Stomach smooth muscle (tissue), 2 donors: ENCODE measurements around the gene GAD1.

Source experiments
- H3K27ac ChIP-seq: one replicate; pipeline ENCODE4 v1.7.0; 2013; ENCODE audit warnings: mild to moderate bottlenecking, low read length, inconsistent platforms
- H3K27me3 ChIP-seq, 2 donors: one replicate each; pipeline ENCODE4 v1.7.0; 2013; ENCODE audit warnings: low read length in 2 of 2; ENCODE audit not compliant: insufficient read depth in 2 of 2, control insufficient read depth in 1 of 2
- H3K36me3 ChIP-seq, 2 donors: one replicate each; pipeline ENCODE4 v1.7.0; 2013; ENCODE audit warnings: low read length in 2 of 2; ENCODE audit not compliant: control insufficient read depth in 2 of 2, insufficient read depth in 2 of 2
- H3K4me1 ChIP-seq: one replicate; pipeline ENCODE4 v1.7.0; 2013; ENCODE audit warnings: low read length; ENCODE audit not compliant: control insufficient read depth, insufficient read depth
- H3K4me3 ChIP-seq, 2 donors: one replicate each; pipeline ENCODE4 v1.7.0; 2013; ENCODE audit warnings: low read length in 2 of 2
- H3K9ac ChIP-seq, 2 donors: one replicate each; pipeline ENCODE4 v1.7.0; 2013; ENCODE audit warnings: low read length in 2 of 2, mild to moderate bottlenecking in 1 of 2
- H3K9me3 ChIP-seq, 2 donors: one replicate each; pipeline ENCODE4 v1.7.0; 2013; ENCODE audit warnings: low read length in 2 of 2; ENCODE audit not compliant: control insufficient read depth in 2 of 2
- donor health status: healthy.
- donor health status: Pancreatic carcinoma.

The GAD1 gene

DNA sequence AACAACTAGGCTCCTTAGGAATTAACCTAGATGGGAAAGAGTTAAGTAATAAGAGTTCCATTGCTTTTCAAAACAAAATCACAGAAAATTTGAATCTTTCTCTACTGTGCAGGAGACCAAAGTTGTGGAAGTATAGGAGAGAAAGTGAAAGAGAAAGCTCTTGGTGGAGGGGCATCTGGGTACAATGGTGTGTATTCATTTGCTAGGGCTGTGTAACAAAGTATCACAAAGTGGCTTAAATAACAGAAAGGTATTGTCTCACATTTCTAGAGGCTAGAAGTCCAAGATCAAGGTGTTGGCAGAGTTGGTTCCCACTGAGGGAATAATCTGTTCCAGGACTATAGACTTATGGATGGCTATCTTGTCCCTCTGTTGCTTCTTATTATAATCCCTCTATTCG is 61.8 kb downstream of the GAD1 start:
- H3K4me3 ChIP-seq = no peak overlapping the region
- H3K4me1 ChIP-seq = peaks cover 1% of the 10 kb centered on the region
- H3K9ac ChIP-seq = no peak overlapping the region
- H3K27ac ChIP-seq = no peak overlapping the region
- H3K27me3 ChIP-seq = no peaks in the 10 kb centered on the region
- H3K9me3 ChIP-seq = no peaks in the 10 kb centered on the region
- no peaks in the 10 kb centered on the region for H3K36me3 ChIP-seq

- Histone ChIP-seq H3K9me3 (no peaks in the 10 kb centered on the region), H3K27me3 (peaks cover 0 to 4% of the 10 kb centered on the region in 2 donors), H3K9ac (no peak overlapping the region), H3K36me3 (no peaks in the 10 kb centered on the region), H3K27ac (no peak overlapping the region), H3K4me3 (no peak overlapping the region), H3K4me1 (no peaks in the 10 kb centered on the region)
These were observed 65.2 kb downstream of the GAD1 start for GRCh38 chr2:170881840-170882239.

GRCh38 chr2:170882758-170883157 is 66.1 kb downstream of the GAD1 start:
- Histone ChIP-seq H3K9me3 (peaks cover 0 to 2% of the 10 kb centered on the region in 2 donors), H3K27ac (no peak overlapping the region), H3K4me1 (no peaks in the 10 kb centered on the region), H3K36me3 (no peaks in the 10 kb centered on the region), H3K27me3 (peaks cover 0 to 4% of the 10 kb centered on the region in 2 donors), H3K4me3 (no peak overlapping the region), H3K9ac (no peak overlapping the region)

DNA sequence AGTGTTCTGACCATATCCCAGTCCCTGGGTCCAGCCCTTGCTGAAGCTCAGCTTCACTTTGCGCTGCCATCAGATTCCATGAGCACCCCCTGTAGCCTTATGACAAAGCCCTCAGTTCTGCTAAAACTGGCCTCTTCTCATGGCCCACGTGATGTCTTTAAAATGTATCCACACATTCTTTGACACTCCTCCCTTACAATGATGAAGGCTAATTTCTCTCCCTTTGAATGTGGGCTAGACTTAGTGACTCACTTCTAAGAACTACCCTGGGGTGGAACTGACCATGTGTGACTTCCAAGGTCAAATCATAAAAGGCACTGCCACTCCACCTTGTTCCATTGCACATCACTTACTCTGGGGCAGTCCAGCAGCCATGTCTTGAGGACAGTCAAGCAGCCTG is 67.0 kb downstream of the GAD1 start:
- no peak overlapping the region for H3K4me3 ChIP-seq
- H3K36me3 ChIP-seq = no peaks in the 10 kb centered on the region
- no peak overlapping the region for H3K9ac ChIP-seq
- H3K27ac ChIP-seq = no peak overlapping the region
- no peaks in the 10 kb centered on the region for H3K4me1 ChIP-seq
- peaks cover 0 to 4% of the 10 kb centered on the region in 2 donors for H3K27me3 ChIP-seq
- H3K9me3 ChIP-seq = peaks cover 0 to 2% of the 10 kb centered on the region in 2 donors

- H3K4me1 ChIP-seq = no peaks in the 10 kb centered on the region
- H3K4me3 ChIP-seq = no peak overlapping the region
- H3K9me3 ChIP-seq = peaks cover 0 to 2% of the 10 kb centered on the region in 2 donors
- H3K27ac ChIP-seq = no peak overlapping the region
- peaks cover 0 to 4% of the 10 kb centered on the region in 2 donors for H3K27me3 ChIP-seq
- H3K36me3 ChIP-seq = no peaks in the 10 kb centered on the region
- no peak overlapping the region for H3K9ac ChIP-seq
These were observed 68.6 kb downstream of the GAD1 start for GRCh38 chr2:170885130-170885791.

GRCh38 chr2:170886386-170886785 is 69.7 kb downstream of the GAD1 start:
- Histone ChIP-seq H3K9me3 (peaks cover 0 to 2% of the 10 kb centered on the region in 2 donors), H3K27me3 (peaks cover 0 to 4% of the 10 kb centered on the region in 2 donors), H3K4me1 (no peaks in the 10 kb centered on the region), H3K27ac (no peak overlapping the region), H3K9ac (no peak overlapping the region), H3K4me3 (no peak overlapping the region), H3K36me3 (no peaks in the 10 kb centered on the region)

DNA sequence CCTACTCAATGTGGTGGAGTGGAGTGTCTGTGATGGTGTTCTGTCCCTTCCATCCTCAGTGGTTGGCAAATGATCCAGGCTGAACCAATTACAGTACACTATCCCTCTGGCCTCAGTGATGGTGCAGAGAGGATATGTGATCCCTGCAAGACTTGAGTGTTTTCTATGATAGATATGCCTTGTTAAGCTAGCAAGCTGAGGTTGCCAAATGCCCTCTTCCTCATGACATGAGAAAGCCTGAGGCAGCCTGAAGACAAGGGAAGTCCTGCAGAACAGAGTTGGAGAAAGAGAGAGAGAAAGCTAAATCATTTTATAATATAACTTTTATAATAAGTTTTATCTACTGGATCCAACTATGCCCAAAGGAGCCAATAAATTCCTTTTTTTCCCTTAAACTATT is 70.8 kb downstream of the GAD1 start:
- Histone ChIP-seq H3K9me3 (peaks cover 0 to 2% of the 10 kb centered on the region in 2 donors), H3K4me1 (no peaks in the 10 kb centered on the region), H3K27ac (no peak overlapping the region), H3K4me3 (no peak overlapping the region), H3K9ac (no peak overlapping the region), H3K27me3 (peaks cover 0 to 4% of the 10 kb centered on the region in 2 donors), H3K36me3 (no peaks in the 10 kb centered on the region)

GRCh38 chr2:170887896-170888295 is 71.2 kb downstream of the GAD1 start:
- H3K4me3 ChIP-seq = no peak overlapping the region
- peaks cover 0 to 2% of the 10 kb centered on the region in 2 donors for H3K9me3 ChIP-seq

DNA sequence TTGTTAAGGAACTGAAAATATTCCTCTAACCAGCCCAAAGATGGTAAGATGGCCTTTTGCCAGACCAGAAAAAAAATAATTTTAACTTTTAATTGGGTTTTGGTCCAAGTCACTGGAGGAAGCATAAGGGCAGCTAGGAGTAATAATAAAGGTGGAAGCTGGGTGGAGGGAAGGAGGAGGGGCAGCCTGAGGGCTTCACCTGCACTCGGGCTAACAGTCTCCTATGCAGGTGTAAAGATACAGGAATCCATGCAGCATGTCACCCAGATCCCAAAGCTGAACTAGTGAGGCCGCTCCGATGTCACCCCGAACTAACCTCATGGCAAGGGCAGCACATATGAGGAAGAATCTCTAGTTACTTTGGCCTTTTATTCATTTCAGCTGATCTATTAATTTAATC is 75.2 kb downstream of the GAD1 start:
- no peaks in the 10 kb centered on the region for H3K27me3 ChIP-seq
- H3K9ac ChIP-seq = no peak overlapping the region
- no peaks in the 10 kb centered on the region for H3K36me3 ChIP-seq
- no peaks in the 10 kb centered on the region for H3K4me1 ChIP-seq
- peaks cover 0 to 2% of the 10 kb centered on the region in 2 donors for H3K9me3 ChIP-seq
- no peak overlapping the region for H3K27ac ChIP-seq
- no peak overlapping the region for H3K4me3 ChIP-seq

More at GRCh38 chr2:170887896-170888295, 71.2 kb downstream of the GAD1 start:
- Histone ChIP-seq H3K36me3 (no peaks in the 10 kb centered on the region), H3K27ac (no peak overlapping the region), H3K4me1 (no peaks in the 10 kb centered on the region), H3K27me3 (peaks cover 0 to 4% of the 10 kb centered on the region in 2 donors), H3K9ac (no peak overlapping the region)

DNA sequence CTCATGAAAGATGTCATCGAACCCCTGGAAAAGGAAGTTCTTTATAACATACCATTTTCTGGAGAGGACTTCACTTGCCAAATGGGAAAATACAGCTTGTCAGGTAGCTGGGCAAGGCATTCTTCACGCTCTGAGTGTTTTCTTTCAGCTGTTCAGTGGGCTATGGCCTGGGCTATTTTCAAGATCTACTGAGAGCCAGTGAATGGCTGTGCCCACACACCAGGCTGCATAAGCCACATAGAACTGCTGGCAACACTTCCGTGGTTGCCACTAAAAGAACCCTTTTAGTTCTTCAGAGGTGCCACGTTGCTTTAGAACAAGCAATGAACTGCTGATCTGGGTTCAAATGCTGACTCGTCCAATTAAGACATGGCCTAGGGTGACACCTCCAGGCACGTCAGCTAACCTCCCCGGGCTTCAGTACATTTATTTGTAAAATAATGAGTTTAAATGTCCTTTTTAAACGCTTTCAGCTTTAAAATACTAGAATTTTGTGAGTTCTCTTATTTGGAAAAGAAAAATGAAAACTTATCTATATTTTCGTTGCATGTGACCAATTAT is 75.8 kb downstream of the GAD1 start:
- no peaks in the 10 kb centered on the region for H3K27me3 ChIP-seq
- H3K4me1 ChIP-seq = no peaks in the 10 kb centered on the region
- no peak overlapping the region for H3K27ac ChIP-seq
- H3K36me3 ChIP-seq = no peaks in the 10 kb centered on the region
- H3K9me3 ChIP-seq = no peaks in the 10 kb centered on the region
- H3K9ac ChIP-seq = no peak overlapping the region
- H3K4me3 ChIP-seq = no peak overlapping the region

GRCh38 chr2:170895023-170895757 is 78.5 kb downstream of the GAD1 start:
- Histone ChIP-seq H3K36me3 (no peaks in the 10 kb centered on the region), H3K9ac (no peak overlapping the region), H3K27ac (no peak overlapping the region), H3K27me3 (no peaks in the 10 kb centered on the region), H3K4me1 (no peaks in the 10 kb centered on the region), H3K4me3 (no peak overlapping the region), H3K9me3 (no peaks in the 10 kb centered on the region)
